Activated CD8-positive, alpha-beta T cell treated with anti-CD3 and anti-CD28 coated beads, Interleukin-2, amount 10 ng/mL, durations not matched to agents 7 days and 5 days (primary cell): ENCODE data around the gene NR2F1. TPM values are rescaled to one million over a fixed set of nuclear protein-coding genes. Genes with fewer than 3 reads are reported as not detected.
A peak's percentile ranks its signal among the peaks of the same experiment; 100 is the strongest.
"Not testable (repeated sequence)": the region's sequence is repeated elsewhere in the genome, so short reads cannot be mapped to it uniquely, and the experiment has no call there.

Experiments
- ATAC-seq: fragments of 150-1000 bp; cut with Tn5 transposase; one replicate; pipeline ENCODE4 v1.10.0; 2021; ENCODE audit warnings: moderate library complexity
- CTCF ChIA-PET: fragments of 350-600 bp; sonication (Branson Sonifier 250); formaldehyde crosslinking; loops from one replicate; lab custom pipeline; 2021; ENCODE audit warnings: antibody characterized with exemption; lab: Charles Lee
- POLR2A ChIA-PET: fragments of 350-600 bp; sonication (Branson Sonifier 250); formaldehyde crosslinking; loops from one replicate; lab custom pipeline; 2021; ENCODE audit warnings: antibody characterized with exemption; lab: Charles Lee
- DNase-seq: peaks from one replicate; pipeline ENCODE4 v3.0.0-alpha.2; 2020
- H3K27ac Mint-ChIP-seq: one replicate; pipeline ENCODE4 v1.8.0; 2021; ENCODE audit warnings: mild to moderate bottlenecking, mixed read lengths
- H3K27me3 Mint-ChIP-seq: one replicate; pipeline ENCODE4 v1.8.0; 2021; ENCODE audit warnings: low read depth, mixed read lengths
- H3K36me3 Mint-ChIP-seq: one replicate; pipeline ENCODE4 v1.8.0; 2021; ENCODE audit warnings: low read depth, mixed read lengths
- H3K4me1 Mint-ChIP-seq: one replicate; pipeline ENCODE4 v1.8.0; 2021; ENCODE audit warnings: low read depth, mixed read lengths
- H3K4me3 Mint-ChIP-seq: one replicate; pipeline ENCODE4 v1.8.0; 2021; ENCODE audit warnings: mild to moderate bottlenecking, mixed read lengths
- H3K9me3 Mint-ChIP-seq: one replicate; pipeline ENCODE4 v1.8.0; 2022; ENCODE audit warnings: mixed read lengths; ENCODE audit not compliant: insufficient read depth
- total RNA-seq, 2 experiments: library from RNA; stranded (reverse); gene quantifications; one replicate each; pipeline ENCODE4 v1.2.3, GENCODE V29; 2021

NR2F1 gene
- total RNA-seq: not detected

DNA sequence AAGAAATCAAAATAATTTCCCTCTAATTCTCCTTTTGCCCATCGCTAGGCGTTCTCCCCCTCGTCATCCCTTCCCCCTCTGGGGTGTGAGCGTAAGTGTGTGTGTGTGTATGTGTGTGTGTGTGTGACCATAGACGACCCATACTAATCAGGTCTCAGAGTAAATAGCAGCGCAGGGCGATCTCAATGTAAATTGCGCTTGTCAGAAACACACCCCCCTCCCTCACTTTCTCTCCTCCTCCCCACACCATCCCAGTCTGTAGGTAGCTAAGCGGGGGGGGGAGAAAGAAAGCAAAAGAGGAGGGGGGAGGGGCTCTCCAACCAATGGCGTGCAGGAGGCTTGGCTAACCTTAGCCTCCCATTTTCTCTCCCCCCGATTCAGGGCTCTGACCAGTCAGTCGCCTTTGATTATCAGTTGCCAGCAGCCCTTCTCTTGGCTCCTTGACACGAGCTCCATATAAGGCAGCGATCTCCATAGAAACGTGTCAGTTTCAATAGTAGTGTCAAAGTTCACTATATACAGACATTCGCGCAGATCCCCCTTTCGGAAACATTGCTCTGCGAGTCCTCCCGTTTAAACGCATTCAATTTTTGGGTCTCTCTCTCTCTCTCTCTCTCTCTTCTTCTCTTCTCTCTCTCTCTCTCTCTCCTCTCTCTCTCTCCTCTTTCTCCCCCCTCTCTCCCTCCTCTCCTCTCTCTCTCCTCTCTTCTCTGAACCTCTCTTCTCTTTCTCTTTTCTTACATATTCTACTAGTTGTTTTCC, at the start of gene NR2F1:
NR2F1 (plus strand) TSS at position 546 of the 762 bp plus-strand sequence. CDS start 1,802 bp downstream, outside the sequence.
- Mint-ChIP-seq H3K4me3 (peak within 1 kb of the TSS; percentile 58), H3K36me3 (peaks cover 5% of the 10 kb centered on the region), H3K4me1 (peaks cover 31% of the 10 kb centered on the region), H3K27me3 (peaks cover 52% of the 10 kb centered on the region), H3K27ac (no peak within 1 kb of the TSS), H3K9me3 (peaks cover 5% of the 10 kb centered on the region)
- DNase-seq: no peak
- CTCF ChIA-PET: interaction anchor here (0.6 to 1.6 kb wide), 3 partner anchors 24 to 218 kb away, joined by 3 to 5 read pairs (median 4); no protein-coding TSS in a partner anchor
- no peak for ATAC-seq
- POLR2A ChIA-PET: no interaction called here

DNA sequence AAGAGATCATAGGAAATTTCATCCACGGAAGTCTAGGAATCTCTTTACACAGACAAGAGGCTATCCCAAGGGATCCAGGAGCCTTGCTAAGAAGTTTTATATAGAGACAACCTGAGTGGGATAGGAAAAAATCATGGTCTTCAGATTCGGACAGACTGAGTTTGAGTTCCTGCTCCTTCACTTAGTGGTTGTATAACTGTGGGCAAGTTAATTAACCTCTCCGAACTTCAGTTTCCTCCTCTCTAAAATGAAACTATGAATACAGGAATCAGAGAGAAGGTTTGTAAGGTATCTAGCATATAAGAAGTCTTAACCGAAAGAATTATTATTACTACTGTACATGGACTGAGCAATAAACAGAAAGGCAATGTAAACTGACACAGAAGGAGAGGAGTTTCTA, 37.1 kb upstream of the NR2F1 start:
- ATAC-seq: no peak
- CTCF ChIA-PET: no interaction called here
- Mint-ChIP-seq H3K4me1 (no peaks in the 10 kb centered on the region), H3K36me3 (no peaks in the 10 kb centered on the region), H3K27ac (no peak overlapping the region), H3K4me3 (no peak overlapping the region), H3K9me3 (no peaks in the 10 kb centered on the region), H3K27me3 (peaks cover 9% of the 10 kb centered on the region)
- POLR2A ChIA-PET: no interaction called here
- no peak for DNase-seq

DNA sequence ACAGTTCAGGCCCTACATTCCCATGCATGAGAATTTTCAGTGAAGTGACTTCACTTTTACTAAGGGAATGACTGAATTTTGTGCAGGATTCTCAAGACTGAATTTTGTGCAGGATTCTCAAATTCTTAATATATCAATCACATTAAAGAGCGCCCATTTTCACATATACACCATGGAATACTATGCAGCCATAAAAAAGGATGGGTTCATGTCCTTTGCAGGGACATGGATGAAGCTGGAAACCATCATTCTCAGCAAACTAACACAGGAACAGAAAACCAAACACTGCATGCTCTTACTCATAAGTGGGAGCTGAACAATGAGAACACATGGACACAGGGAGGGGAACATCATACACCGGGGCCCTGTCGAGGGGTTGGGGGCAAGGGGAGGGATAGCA, 33.4 kb upstream of the NR2F1 start:
- H3K27ac Mint-ChIP-seq, DNase-seq, H3K4me3 Mint-ChIP-seq, H3K4me1 Mint-ChIP-seq, H3K9me3 Mint-ChIP-seq, POLR2A ChIA-PET, CTCF ChIA-PET, H3K36me3 Mint-ChIP-seq, H3K27me3 Mint-ChIP-seq, ATAC-seq: not testable (repeated sequence)

DNA sequence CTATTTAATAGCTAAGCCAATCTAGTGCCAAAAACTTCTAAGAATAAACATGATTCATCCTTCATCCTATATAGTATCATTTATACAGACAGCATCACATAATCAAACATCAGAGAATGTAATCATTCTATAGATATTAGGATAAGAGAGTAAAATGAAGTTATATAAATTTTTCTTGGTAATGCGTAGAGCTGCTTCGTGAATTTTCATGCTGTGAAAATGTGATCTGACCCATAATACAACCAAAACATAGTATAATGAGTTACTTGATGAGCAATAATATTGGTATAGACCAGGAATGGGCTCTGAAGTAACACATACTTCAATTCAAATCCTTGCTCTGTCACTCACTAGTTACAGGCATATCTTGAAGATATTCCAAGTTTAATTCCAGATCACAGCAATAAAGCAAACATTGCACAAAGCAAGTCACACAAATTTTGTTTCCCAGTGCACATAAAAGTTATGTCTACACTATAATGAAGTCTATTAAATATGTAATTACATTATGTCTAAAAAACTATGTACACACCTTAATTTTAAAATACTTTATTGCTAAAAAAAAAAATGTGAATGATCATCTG, 25.9 kb upstream of the NR2F1 start:
- no peak overlapping the region for H3K27ac Mint-ChIP-seq
- H3K27me3 Mint-ChIP-seq: peaks cover 7% of the 10 kb centered on the region
- CTCF ChIA-PET: no interaction called here
- no peaks in the 10 kb centered on the region for H3K9me3 Mint-ChIP-seq
- POLR2A ChIA-PET: no interaction called here
- no peaks in the 10 kb centered on the region for H3K4me1 Mint-ChIP-seq
- no peak overlapping the region for H3K4me3 Mint-ChIP-seq
- ATAC-seq (no peak), DNase-seq (no peak)
- no peaks in the 10 kb centered on the region for H3K36me3 Mint-ChIP-seq

DNA sequence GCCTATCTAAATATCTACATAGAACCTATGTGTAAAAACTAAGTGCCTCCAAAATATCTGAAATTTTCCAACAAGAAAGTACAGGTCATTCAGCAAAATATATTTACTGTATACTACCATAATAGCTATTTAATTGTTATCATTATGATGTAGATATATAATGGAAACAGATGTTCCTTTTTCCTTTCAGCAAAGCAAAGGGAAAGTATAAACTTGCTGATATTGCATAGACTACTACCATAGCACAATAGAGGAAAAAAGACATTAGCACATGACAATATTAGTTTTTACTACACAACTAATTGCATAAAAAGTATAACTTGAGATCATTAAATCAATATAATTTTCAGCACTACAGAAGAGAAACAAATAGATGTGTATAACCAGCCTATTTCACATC, 16.9 kb upstream of the NR2F1 start:
- peaks cover 28% of the 10 kb centered on the region for H3K27me3 Mint-ChIP-seq
- no peak for DNase-seq
- no peak for ATAC-seq
- H3K27ac Mint-ChIP-seq: no peak overlapping the region
- POLR2A ChIA-PET: no interaction called here
- no peaks in the 10 kb centered on the region for H3K36me3 Mint-ChIP-seq
- no peaks in the 10 kb centered on the region for H3K9me3 Mint-ChIP-seq
- H3K4me3 Mint-ChIP-seq: no peak overlapping the region
- H3K4me1 Mint-ChIP-seq: peaks cover 3% of the 10 kb centered on the region
- CTCF ChIA-PET: no interaction called here

DNA sequence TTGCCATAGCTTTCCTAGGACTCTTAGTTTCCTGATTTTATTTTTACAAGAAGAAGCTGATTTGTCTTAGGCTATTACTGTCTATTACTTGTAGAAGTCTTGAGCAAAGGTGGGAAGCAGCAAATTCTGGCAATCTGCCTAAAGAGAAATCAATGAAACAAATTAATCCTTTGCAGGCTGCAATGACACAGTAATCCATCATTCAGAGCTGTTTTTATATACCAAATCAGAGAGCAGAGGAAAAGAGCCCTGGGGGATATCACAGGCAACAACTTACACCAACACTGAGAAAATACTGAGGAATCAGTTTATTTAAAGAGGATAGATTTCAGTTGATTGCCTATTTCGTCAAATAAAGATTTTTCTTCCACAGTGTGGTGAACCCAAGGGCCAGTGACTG, 15.6 kb upstream of the NR2F1 start:
- H3K4me1 Mint-ChIP-seq: peaks cover 9% of the 10 kb centered on the region
- H3K27me3 Mint-ChIP-seq: peaks cover 39% of the 10 kb centered on the region
- H3K27ac Mint-ChIP-seq: no peak overlapping the region

DNA sequence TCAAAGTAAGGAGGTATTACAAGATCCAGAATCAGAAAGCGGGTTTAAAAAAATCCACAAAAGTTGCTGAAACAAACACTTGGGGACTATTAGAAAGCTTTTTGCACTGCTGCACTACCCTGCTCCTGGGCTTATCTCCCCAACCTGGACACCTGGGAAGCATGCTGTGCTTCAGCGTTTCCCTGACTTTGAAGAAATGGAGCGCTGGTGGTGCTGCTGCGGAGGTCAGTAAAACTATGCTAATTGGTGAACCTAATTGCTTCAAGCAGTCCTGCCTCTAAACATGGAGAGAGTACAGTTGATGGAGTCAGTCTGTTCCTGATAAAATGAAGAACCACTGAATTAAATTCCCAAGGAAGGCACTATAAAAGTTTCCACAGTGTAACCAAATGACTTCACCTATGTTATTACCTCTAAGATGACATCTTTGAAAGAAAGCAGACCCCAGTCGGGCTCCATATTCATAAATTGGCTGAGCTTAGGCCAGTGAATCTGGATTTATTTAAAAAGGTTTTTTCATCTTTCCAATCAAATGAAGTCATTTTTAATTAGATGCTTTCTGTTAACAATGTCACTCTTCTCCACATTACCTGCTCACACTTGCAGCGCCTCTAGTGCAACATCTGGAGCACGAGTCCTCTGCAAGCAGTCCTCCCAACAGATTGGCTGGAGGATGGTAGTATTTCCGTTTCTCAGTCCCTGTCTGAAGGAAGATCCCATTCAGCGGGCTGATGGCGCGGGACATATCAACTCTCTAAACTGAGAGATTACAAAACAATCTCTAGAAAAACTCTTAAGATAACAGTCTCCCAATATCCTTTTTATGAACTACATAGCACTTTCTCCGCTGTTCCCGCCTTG, 13.5 kb upstream of the NR2F1 start:
- Mint-ChIP-seq H3K4me3 (no peak overlapping the region), H3K27me3 (peaks cover 58% of the 10 kb centered on the region), H3K27ac (no peak overlapping the region), H3K36me3 (peaks cover 6% of the 10 kb centered on the region), H3K4me1 (peaks cover 10% of the 10 kb centered on the region), H3K9me3 (no peaks in the 10 kb centered on the region)
- no peak for ATAC-seq
- CTCF ChIA-PET: no interaction called here
- POLR2A ChIA-PET: no interaction called here
- no peak for DNase-seq

More for the DNA sequence above, 15.6 kb upstream of the NR2F1 start:
- peaks cover 3% of the 10 kb centered on the region for H3K36me3 Mint-ChIP-seq
- DNase-seq (no peak), ATAC-seq (no peak)
- no peak overlapping the region for H3K4me3 Mint-ChIP-seq
- ChIA-PET CTCF (no interaction called here), POLR2A (no interaction called here)
- no peaks in the 10 kb centered on the region for H3K9me3 Mint-ChIP-seq

DNA sequence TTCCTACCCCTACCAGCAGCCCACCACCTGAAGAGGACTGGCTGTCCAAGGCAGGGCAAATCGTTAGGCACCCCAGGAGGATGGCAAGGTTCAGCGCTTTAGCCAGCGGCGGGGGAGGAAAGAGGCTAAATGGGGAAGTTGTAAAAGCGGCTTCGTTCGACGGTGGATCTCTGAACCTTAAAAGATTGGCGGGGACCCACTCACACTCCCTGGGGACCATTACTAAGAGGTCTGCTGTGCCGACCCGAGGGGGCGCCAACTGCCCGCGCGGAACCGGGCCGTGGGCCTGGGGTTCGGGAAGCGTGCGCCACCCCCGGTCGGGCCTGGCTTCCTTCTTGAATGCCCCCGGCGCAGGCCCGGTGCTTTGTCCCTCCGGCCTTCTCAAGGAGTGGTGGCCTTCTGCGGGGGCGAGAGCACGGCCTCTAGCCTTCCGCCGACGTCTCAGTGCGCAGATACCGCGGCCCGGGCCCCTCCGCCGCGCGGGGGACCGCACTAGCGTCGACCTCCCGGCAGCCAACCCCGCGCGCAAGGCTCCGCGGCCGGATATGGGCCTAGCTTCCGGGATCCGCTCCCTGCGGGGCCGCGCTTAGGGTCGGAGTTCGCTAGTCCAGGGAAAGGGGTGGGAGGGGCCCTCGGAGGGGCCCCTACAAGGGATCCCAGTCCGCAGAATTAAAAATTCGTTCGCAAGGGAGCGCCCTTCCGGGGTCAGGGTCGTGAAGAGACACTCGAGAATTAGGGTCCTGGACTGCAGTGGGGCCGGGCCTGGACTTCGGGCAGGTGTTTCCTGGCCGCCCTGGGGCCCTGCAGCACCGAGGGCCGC, 12.5 kb upstream of the NR2F1 start:
- H3K9me3 Mint-ChIP-seq: no peaks in the 10 kb centered on the region
- no peak for DNase-seq
- H3K27me3 Mint-ChIP-seq: peaks cover 66% of the 10 kb centered on the region
- ChIA-PET POLR2A (no interaction called here), CTCF (no interaction called here)
- no peak overlapping the region for H3K27ac Mint-ChIP-seq
- peak; percentile 51 for ATAC-seq
- H3K4me1 Mint-ChIP-seq: peaks cover 10% of the 10 kb centered on the region
- no peak overlapping the region for H3K4me3 Mint-ChIP-seq
- H3K36me3 Mint-ChIP-seq: peaks cover 6% of the 10 kb centered on the region

DNA sequence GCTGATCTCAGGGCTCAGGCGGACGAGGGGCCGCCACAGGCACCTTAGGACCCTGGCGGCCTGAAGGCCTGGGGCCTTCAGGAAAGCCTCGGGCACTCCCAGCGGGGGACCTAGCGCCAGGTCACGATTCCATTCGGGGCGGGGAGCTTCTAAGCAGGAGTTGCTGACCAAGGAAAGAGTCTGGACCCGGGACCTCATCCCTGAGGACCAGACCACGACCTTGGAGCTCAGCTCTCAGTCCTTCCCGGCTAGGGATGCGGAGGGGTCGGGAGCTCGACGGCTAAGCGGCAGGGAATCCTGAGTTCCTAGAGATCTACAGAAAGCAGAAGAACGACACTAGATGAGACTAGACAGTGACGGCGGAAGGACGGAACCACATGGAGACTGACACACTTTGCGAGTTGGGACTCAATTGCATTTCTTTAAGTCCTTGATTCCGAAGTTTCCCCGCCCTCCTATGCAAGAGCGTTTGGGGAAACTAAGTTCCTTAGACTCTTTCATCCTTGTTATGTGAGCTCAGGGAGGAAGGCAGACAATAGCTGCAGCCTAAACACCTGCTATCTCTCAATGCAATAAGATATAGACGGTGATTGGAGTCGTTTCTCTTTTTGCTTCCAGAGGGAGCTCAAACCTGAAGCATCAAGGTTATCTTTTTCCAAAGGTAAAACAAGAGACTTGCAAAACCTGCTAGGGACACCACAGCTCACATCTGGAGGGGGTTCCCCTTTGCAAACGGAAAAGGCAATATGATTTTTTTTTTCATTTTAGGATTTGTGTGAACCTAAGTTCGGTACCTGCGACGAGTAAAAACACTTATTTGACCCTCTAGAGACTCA, 11.7 kb upstream of the NR2F1 start:
- CTCF ChIA-PET: interaction anchor here (0.7 to 1.1 kb wide), 4 partner anchors 9 to 1321 kb away, joined by 3 to 4 read pairs (median 3); partner anchors contain the start of gene NR2F1-AS1
- Mint-ChIP-seq H3K36me3 (peaks cover 6% of the 10 kb centered on the region), H3K4me3 (peak overlapping the region; percentile 35), H3K27me3 (peaks cover 74% of the 10 kb centered on the region), H3K4me1 (peaks cover 10% of the 10 kb centered on the region), H3K27ac (peak overlapping the region; percentile 63), H3K9me3 (no peaks in the 10 kb centered on the region)
- POLR2A ChIA-PET: no interaction called here
- no peak for ATAC-seq
- no peak for DNase-seq

DNA sequence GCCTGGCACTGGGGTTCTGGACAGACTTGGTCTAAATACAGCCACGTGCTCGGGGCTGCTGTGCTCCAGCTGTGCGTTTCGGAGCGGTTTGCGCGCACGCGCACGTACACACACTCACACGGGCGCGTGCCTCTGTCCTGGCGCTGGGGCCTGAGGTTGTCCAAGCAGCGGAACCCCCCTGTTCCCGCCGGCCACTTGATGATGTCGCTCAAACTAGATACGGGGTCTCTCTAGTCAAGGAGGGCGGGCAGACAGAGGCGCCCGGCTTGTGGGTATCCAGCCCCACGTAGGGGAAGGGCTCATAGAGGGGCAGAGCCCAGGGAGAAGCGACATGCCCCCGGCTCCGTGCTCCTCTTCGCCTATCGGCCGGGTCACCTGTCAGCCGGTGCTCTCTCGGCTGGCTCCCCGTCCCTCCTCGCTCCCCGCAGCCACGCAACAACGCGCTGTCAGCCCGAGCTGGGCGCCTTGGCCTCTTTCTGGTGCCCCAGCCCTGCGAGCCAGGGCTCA, 10.9 kb upstream of the NR2F1 start:
- H3K4me3 Mint-ChIP-seq: peak overlapping the region; percentile 35
- H3K27ac Mint-ChIP-seq: peak overlapping the region; percentile 63
- H3K4me1 Mint-ChIP-seq: peaks cover 10% of the 10 kb centered on the region
- ChIA-PET POLR2A (no interaction called here), CTCF (interaction anchor here (0.8 to 1.1 kb wide), 3 partner anchors 8 to 35 kb away, joined by 3 to 4 read pairs (median 3); partner anchors contain the start of gene NR2F1-AS1)
- H3K36me3 Mint-ChIP-seq: peaks cover 6% of the 10 kb centered on the region
- no peaks in the 10 kb centered on the region for H3K9me3 Mint-ChIP-seq
- ATAC-seq (no peak), DNase-seq (no peak)
- H3K27me3 Mint-ChIP-seq: peaks cover 81% of the 10 kb centered on the region
